ENCODE data around the gene ZMYND19. TPM values are rescaled to one million over a fixed set of nuclear protein-coding genes. Genes with fewer than 3 reads are reported as not detected.

Gene ZMYND19
- total and polyA plus RNA-seq, 2 of the 8 experiments (the other 6 are each of a cell fraction or from before 2014, with no cell fraction given): 42.4 to 58.7 TPM

DNA sequence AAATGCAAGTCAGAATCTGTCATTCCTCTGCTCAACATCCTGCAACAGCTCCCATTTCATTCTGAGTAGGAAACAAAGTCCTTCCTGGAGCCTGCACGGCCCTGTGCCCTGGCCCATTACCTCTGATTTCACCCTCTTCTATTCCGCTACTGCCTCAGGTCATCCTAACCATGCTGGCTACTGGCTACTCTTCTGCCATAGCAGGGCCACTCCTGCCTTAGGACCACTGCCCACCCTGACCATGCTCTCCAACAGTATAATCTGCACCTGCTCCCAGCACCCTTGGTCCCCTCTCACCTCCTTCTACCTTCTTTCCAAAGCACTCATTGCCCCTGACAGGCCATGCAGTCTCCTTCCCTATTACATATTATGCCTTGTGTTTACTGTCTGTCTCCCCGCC, 19.7 kb downstream of the ZMYND19 start:
- no peak overlapping the region for H2BK120ac ChIP-seq (replicated peaks; ENCODE audit: low read depth, low read length)
- H3K27ac ChIP-seq (ENCODE audit: low read depth, low read length): no peak overlapping the region
- peaks cover 5% of the 10 kb centered on the region; the same call in 1 of the 2 replicates for H3K79me1 ChIP-seq (ENCODE audit: low read depth, low read length)
- H3K4me3 ChIP-seq (ENCODE audit: extremely low read depth in 1 of 4, insufficient read depth in 2 of 4, low read depth in 3 of 4, low read length in 4 of 4): no peak overlapping the region
- H3K9ac ChIP-seq (replicated peaks in 1 of 4; ENCODE audit: extremely low read depth in 1 of 4, low read depth in 3 of 4, low read length in 3 of 4): no peak overlapping the region
- no peaks in the 10 kb centered on the region for H3K27me3 ChIP-seq (replicated peaks in 1 of 4; ENCODE audit: control insufficient read depth in 3 of 4, extremely low read depth in 1 of 4, insufficient read depth in 3 of 4, low read length in 3 of 4)
- peaks cover 0 to 22% of the 10 kb centered on the region in 2 experiments; a peak in 2 of 4 replicates for H3K79me2 ChIP-seq (ENCODE audit: control insufficient read depth in 1 of 2, insufficient read depth in 2 of 2, low read length in 2 of 2)
- H2BK20ac ChIP-seq (ENCODE audit: low read length): no peak overlapping the region
- H4K8ac ChIP-seq (ENCODE audit: extremely low read depth, insufficient read depth, low read length): no peak overlapping the region
- FAIRE-seq (no peak), DNase-seq (ENCODE audit: low read depth in 1 of 2, low spot score in 2 of 2) (no peak)
- no peak overlapping the region for H3K18ac ChIP-seq (ENCODE audit: extremely low read depth, low read length)
- no peak overlapping the region for H2BK12ac ChIP-seq (ENCODE audit: low read depth, low read length)
- TF ChIP-seq SP4 (IDR thresholded peaks at IDR 0.05; ENCODE audit: low read length) (no peak), TAF1 (IDR thresholded peaks at IDR 0.05; ENCODE audit: low read depth, low read length) (no peak), RFX5 (IDR thresholded peaks at IDR 0.05; ENCODE audit: borderline replicate concordance, low read depth, low read length) (no peak), HDAC2 (IDR thresholded peaks at IDR 0.05; ENCODE audit: borderline replicate concordance in 1 of 2, low read depth in 2 of 2, low read length in 2 of 2) (no peak), SIRT6 (IDR thresholded peaks at IDR 0.05; ENCODE audit: low read length) (no peak), JUND (IDR thresholded peaks at IDR 0.05; ENCODE audit: low read length) (no peak), CTBP2 (IDR thresholded peaks at IDR 0.05; ENCODE audit: borderline replicate concordance, insufficient read depth, insufficient read length, low read length) (no peak)
- no peak overlapping the region for H2BK5ac ChIP-seq (ENCODE audit: low read depth, low read length)
- no peak overlapping the region for H3K4me2 ChIP-seq (ENCODE audit: insufficient read depth in 1 of 2, low read depth in 2 of 2, low read length in 2 of 2)
- peaks cover 10% of the 10 kb centered on the region; the same call in 1 of the 2 replicates for H3K23me2 ChIP-seq (ENCODE audit: low read depth, low read length)
- H2BK15ac ChIP-seq (ENCODE audit: low read length): no peak overlapping the region
- POLR2A ChIA-PET (ENCODE audit: partially characterized antibody): interaction anchor here (1.0 kb wide), 1 partner anchor 20 kb away, joined by 3 read pairs; the partner anchor contains the start of gene PNPLA7
- H3K23ac ChIP-seq (ENCODE audit: insufficient read length): no peak overlapping the region
- no peak overlapping the region for H4K5ac ChIP-seq (ENCODE audit: insufficient read length, low read depth, low read length)
- CTCF ChIA-PET (ENCODE audit: partially characterized antibody): interaction anchor here (1.5 to 2.7 kb wide), 2 partner anchors 11 to 14 kb away, joined by 3 to 10 read pairs; no protein-coding TSS in a partner anchor
- H3K9me3 ChIP-seq (ENCODE audit: insufficient read depth in 2 of 2, low read depth in 1 of 2, low read length in 1 of 2): no peaks in the 10 kb centered on the region
- WGBS, 2 experiments (ENCODE audit: extremely low coverage in 1 of 2, insufficient coverage in 1 of 2, insufficient read length in 1 of 2, insufficient replicate concordance in 2 of 2, low coverage in 1 of 2, low lambda C conversion rate in 2 of 2, missing lambda C conversion rate in 1 of 2): 94% methylated on average over 3 of the region's 3 CpGs; no CpG with 5 or more reads in 1 of the 2 experiments
- peaks cover 3 to 15% of the 10 kb centered on the region in 2 experiments for H4K20me1 ChIP-seq (replicated peaks in 1 of 2; ENCODE audit: control insufficient read depth in 1 of 2, insufficient read depth in 2 of 2, low read length in 2 of 2)
- H3K36me3 ChIP-seq (ENCODE audit: control insufficient read depth in 2 of 4, insufficient read depth in 4 of 4, low read length in 3 of 4): peaks cover 18 to 37% (median 28%) of the 10 kb centered on the region in 4 experiments
- no peak overlapping the region for H2AK5ac ChIP-seq (ENCODE audit: low read depth, low read length)
- H3K56ac ChIP-seq (replicated peaks; ENCODE audit: insufficient read length, low read depth, low read length): no peak overlapping the region
- no peak overlapping the region for H3K14ac ChIP-seq (ENCODE audit: insufficient read length)
- H2AFZ ChIP-seq (ENCODE audit: low read length): no peak overlapping the region
- H3K4me1 ChIP-seq (replicated peaks in 1 of 4; ENCODE audit: control insufficient read depth in 3 of 4, insufficient read depth in 4 of 4, low read length in 3 of 4): no peaks in the 10 kb centered on the region
- no peak overlapping the region for H3K4ac ChIP-seq (replicated peaks; ENCODE audit: insufficient read length, low read depth, low read length)
- no peak overlapping the region for H4K91ac ChIP-seq (replicated peaks; ENCODE audit: insufficient read length, low read length)

Measured in H1 (cell line).